Activated CD8-positive, alpha-beta memory T cell treated with anti-CD3 and anti-CD28 coated beads, Interleukin-2, amount 50 U/mL, for 48 hours (primary cell): ENCODE measurements around the gene PTRH1.
A peak's percentile ranks its signal among the peaks of the same experiment; 100 is the strongest.

Source experiments
- DNase-seq: peaks from one replicate; pipeline ENCODE4 v3.0.0-alpha.2; 2020

Gene PTRH1

GRCh38 chr9:127739614-127740330 lies 24.3 kb upstream of the PTRH1 start:
- no peak for DNase-seq

GRCh38 chr9:127738666-127739065 lies 23.2 kb upstream of the PTRH1 start:
- no peak for DNase-seq

GRCh38 chr9:127735530-127736185 lies 20.2 kb upstream of the PTRH1 start:
- DNase-seq, result no peak

GRCh38 chr9:127734747-127735529 lies 19.5 kb upstream of the PTRH1 start, which contains the start of gene TOR2A:
TSS of gene TOR2A (minus strand) at chr9:127735294. CDS start at chr9:127735270, 24 bp downstream.
- peak; percentile 99 for DNase-seq

GRCh38 chr9:127734247-127734746 lies 18.8 kb upstream of the PTRH1 start:
- DNase-seq, result no peak

GRCh38 chr9:127733614-127734013 lies 18.2 kb upstream of the PTRH1 start:
- DNase-seq, result no peak

GRCh38 chr9:127732444-127732843 lies 17.0 kb upstream of the PTRH1 start:
- no peak for DNase-seq

GRCh38 chr9:127731938-127732337 lies 16.5 kb upstream of the PTRH1 start:
- no peak for DNase-seq

- DNase-seq, result no peak
Measured at GRCh38 chr9:127730799-127731410, 15.4 kb upstream of the PTRH1 start.

- DNase-seq, result no peak
Measured at GRCh38 chr9:127730262-127730661, 14.8 kb upstream of the PTRH1 start.

- no peak for DNase-seq
Measured at GRCh38 chr9:127729522-127730256, 14.2 kb upstream of the PTRH1 start.

GRCh38 chr9:127728808-127729207 lies 13.3 kb upstream of the PTRH1 start:
- DNase-seq, result no peak

GRCh38 chr9:127726871-127727270 lies 11.4 kb upstream of the PTRH1 start:
- no peak for DNase-seq

GRCh38 chr9:127724012-127724411 lies 8.5 kb upstream of the PTRH1 start:
- no peak for DNase-seq

GRCh38 chr9:127723444-127723843 lies 8.0 kb upstream of the PTRH1 start:
- DNase-seq, result no peak

- DNase-seq, result no peak
Measured at GRCh38 chr9:127723013-127723412, 7.5 kb upstream of the PTRH1 start.

GRCh38 chr9:127722055-127722745 lies 6.7 kb upstream of the PTRH1 start:
- DNase-seq, result no peak

GRCh38 chr9:127721391-127721821 lies 5.9 kb upstream of the PTRH1 start:
- DNase-seq, result no peak

GRCh38 chr9:127720865-127721227 lies 5.4 kb upstream of the PTRH1 start:
- no peak for DNase-seq

GRCh38 chr9:127720031-127720864 lies 4.8 kb upstream of the PTRH1 start:
- no peak for DNase-seq

- no peak for DNase-seq
Measured at GRCh38 chr9:127717766-127718165, 2.3 kb upstream of the PTRH1 start.
